ENCODE results near the gene C3orf70.
A peak's percentile ranks its signal among the peaks of the same experiment; 100 is the strongest.
"Not testable (repeated sequence)": the region's sequence is repeated elsewhere in the genome, so short reads cannot be mapped to it uniquely, and the experiment has no call there.

The C3orf70 gene

GRCh38 chr3:185151101-185151963, 1.5 kb downstream of the C3orf70 start:
- peak in 1 of 51 donors; percentile 30 for DNase-seq

DNA sequence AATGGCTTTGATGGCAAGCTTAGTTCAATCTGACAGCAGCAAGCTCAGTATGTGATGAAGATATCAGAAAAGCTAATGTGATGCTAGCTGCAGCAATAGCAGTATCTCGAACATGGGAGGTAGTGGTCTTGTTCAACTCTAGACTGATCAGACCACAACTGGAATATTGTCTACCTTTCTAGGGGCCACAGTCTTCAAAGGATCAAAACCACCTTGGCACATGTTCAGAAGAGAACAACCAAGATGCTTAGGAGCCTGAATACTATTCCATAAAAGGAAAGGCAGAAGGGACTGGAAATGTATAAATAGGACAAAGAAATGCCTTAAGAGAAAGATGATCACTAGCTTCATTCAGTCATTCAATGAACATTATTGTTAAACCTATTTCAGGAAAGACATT, 2.3 kb downstream of the C3orf70 start:
- DNase-seq, result peak in 1 of 51 donors; percentile 28

- DNase-seq, result peak in 13 of 51 donors; percentile 1 to 57 (median 18)
Observed at GRCh38 chr3:185149591-185149990, 3.3 kb downstream of the C3orf70 start.

- DNase-seq, result no peak
Observed at GRCh38 chr3:185145511-185145910, 7.3 kb downstream of the C3orf70 start.

- DNase-seq, result no peak
Observed at GRCh38 chr3:185144784-185145183, 8.1 kb downstream of the C3orf70 start.

DNA sequence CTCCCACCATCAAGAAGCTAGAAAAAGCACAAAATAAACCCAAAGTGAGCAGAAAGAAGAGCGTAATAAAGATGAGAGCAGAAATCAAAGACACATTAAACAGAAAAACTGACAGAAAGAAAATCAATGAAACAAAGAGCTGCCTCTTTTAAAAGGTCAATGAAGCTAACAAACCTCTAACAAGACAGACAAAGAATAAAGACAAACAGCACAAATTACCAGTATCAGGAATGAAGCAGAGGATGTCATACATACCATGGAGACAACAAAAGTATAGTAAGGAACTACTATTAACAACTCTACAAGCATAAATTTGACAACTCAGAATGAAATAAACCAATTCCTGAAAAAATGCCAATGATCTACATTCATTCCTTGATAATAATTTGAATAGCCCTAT, 15.0 kb downstream of the C3orf70 start:
- DNase-seq, result no peak

DNA sequence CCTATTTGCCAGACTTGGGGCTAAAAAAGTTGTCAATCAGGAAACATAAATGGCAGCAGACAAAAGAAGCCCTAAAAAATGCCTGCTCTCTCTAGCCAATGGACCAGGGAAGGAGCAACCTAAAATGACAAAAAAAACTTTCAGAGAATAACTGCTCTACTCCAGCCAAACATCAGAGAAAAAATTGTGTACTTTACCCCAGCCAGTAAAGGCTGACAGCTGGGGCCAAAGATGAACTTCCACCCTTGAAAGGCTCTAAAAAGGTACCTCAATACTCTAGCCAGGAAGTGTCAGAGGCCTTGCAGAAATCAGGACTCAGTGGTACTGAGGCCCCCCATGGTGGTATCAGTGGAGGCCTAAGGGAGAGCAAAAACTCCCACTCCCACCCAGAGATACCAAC, 18.4 kb downstream of the C3orf70 start:
- no peak for DNase-seq

DNA sequence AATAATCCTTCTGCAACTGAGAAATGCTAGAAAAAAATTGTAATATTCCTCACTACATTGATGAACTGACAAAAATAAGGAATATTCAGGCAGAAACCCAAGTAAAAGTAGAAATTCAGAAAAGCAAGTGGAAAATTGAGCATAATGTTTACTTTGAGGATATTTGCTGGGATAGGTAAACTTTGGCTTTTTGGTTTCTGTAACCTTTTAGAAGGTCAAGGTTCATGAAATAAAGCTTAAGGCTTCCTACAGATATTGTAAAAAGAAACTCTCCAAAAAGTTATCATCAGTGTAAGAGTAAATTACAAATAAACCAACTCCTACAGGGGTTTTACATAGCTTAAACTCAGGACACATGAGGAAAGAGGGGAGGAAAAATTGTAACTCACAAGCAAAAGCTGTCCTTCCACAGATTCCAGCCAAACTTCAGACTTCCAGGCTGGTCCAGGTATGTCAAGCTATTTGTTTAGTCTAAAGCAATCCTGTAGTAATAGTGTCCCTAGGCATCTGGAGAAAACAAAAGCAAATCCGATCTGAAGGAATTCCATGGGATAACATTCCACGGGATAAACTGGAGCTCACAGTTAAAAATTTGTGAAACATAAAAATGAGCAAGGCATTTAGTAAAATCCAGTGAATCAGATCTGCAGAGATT, 21.1 kb downstream of the C3orf70 start:
- no peak for DNase-seq

- DNase-seq, result no peak
Observed at GRCh38 chr3:185129083-185129482, 23.8 kb downstream of the C3orf70 start.

DNA sequence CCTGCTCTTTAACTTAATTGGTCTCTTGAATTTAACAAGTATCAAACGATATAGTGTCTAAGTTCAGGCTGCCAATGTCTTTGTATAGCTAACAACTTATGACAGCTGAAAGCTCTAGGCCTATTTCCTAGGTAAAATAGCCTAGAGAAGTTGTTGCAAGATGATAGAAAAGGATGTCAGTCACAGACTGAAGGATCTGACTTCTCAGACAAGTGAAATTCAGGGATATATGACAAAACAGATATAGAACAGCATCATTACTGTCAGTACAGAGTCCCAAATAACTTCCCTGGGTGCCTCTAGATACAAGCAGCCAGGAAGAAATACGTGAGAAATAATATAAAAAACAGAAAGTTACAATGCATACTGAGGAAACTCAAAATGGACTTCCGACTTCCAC, 26.7 kb downstream of the C3orf70 start:
- no peak for DNase-seq

- DNase-seq, result no peak
Observed at GRCh38 chr3:185120126-185120525, 32.7 kb downstream of the C3orf70 start.

- no peak for DNase-seq
Observed at GRCh38 chr3:185115371-185115770, 37.5 kb downstream of the C3orf70 start.

DNA sequence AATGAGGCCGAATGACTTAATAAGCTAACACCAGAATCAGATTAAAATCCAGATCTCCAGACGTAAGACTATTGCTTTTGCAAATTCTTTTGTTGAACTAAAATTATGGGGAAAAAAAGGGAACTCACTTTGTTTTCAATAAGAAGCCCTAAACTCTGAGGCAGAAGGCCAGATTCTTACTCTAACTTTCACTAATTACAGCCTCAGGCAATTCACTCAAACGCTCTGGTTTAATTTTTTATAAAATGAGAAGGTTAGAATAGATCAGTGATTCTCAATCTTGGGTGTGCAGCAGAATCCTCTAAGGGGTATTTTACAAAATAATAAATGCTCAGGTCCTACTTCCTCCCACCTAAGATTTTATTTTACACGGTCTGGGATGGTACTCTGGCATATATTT, 38.1 kb downstream of the C3orf70 start:
- no peak for DNase-seq

- DNase-seq, result no peak
Observed at GRCh38 chr3:185112186-185112585, 40.7 kb downstream of the C3orf70 start.

GRCh38 chr3:185109012-185109411, 43.8 kb downstream of the C3orf70 start:
- not testable (repeated sequence) for DNase-seq

GRCh38 chr3:185106256-185106890, 46.5 kb downstream of the C3orf70 start:
- not testable (repeated sequence) for DNase-seq

DNA sequence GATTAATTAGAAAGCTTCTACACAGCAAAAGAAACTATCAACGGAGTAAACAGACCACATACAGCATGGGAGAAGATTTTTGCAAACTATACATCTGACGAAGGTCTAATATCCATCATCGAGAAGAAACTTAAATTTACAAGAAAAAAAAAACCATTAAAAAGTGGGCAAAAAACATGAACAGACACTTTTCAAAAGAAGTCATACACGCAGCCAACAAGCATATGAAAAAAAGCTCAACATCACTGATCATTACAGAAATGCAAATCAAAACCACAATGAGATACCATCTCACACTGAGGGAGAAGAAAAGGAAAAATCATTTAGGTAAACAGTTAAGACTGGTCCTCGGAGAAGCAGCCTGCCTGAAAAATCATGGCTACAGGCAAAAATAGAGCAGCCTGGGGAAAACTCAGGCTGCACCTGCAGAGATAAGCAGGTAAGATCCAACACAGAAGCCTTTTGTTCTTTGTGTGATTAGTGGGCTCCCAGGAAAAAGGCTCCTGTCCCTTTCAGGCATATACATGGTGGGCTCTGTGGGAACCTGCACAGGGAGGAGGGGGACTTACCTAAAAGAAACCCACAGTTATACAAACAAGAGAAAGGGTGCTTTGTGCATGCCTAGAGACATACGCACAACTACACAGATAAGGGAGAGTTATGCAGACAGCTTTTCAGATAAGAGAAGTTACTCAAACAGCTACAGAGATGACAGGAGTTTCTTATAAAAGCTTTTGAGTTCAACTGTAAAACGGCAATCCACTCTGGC, 49.3 kb downstream of the C3orf70 start:
- no peak for DNase-seq

- no peak for DNase-seq
Observed at GRCh38 chr3:185094697-185095096, 58.2 kb downstream of the C3orf70 start.

- DNase-seq, result no peak
Observed at GRCh38 chr3:185093116-185093515, 59.7 kb downstream of the C3orf70 start.

DNA sequence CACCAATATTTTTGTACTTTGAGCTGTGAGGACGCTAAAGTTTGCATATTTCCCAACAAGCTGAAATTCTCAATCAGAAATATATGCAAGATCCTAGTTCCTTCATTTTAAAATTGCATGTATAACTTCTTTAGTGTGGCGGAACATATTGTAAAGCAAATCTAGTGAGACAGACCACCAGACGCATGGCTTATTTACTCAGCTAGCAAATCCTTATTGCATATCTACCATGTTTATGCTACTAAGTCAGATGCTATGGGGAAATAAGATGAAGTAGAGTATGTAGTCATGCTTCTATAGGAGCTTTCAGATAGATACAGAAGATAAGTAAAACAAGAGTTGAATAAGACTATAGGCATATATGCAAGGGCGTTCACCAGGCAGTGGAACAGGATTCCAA, 62.0 kb downstream of the C3orf70 start:
- no peak for DNase-seq

DNA sequence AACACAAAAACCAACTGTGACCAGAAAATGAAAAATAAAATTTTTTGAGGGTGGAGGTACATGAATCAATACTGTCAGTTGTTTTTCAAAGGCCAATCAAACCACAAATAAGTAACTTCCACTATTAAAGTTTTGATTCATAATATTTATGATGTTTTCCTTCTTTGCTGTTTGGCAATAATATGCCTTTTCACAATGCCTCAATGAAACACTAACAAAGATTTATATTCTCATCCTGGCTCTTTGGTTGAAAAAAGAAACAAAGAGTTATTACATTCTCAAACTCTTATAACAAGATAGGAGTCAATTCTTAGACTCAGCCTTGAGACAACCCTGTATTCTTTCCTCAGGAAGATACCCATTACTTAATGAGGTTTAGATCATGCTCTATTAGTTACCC, 63.1 kb downstream of the C3orf70 start:
- no peak for DNase-seq

GRCh38 chr3:185089343-185089742, 63.5 kb downstream of the C3orf70 start:
- DNase-seq, result no peak
